C4-2B (cell line): ENCODE data around the gene ADAMTS15.

Experiments
- CTCF ChIP-seq: fragments of 450-650 bp; conservative IDR thresholded peaks from 2 replicates; pipeline ENCODE4 v1.5.1; 2017; ENCODE audit warnings: mild to moderate bottlenecking
- ZFX ChIP-seq: fragments of 450-650 bp; IDR thresholded peaks from 2 replicates; pipeline ENCODE4 v1.6.1; 2017

- TF ChIP-seq CTCF: no peak
- no peak for TF ChIP-seq ZFX
Measured at GRCh38 chr11:130471731-130472433, 23.4 kb downstream of the ADAMTS15 start.
